B cell (primary cell): ENCODE results near the gene SERGEF. TPM values are rescaled to one million over a fixed set of nuclear protein-coding genes. Genes with fewer than 3 reads are reported as not detected.

Experiments
- ATAC-seq: fragments of 200-7000 bp; cut with Tn5 transposase; one replicate; pipeline ENCODE4 v1.10.0; 2021; ENCODE audit warnings: low read depth, mild to moderate bottlenecking, moderate number of reproducible peaks, moderate library complexity
- CTCF ChIA-PET: fragments of 350-600 bp; sonication (Branson Sonifier 250); formaldehyde crosslinking; loops from one replicate; lab custom pipeline; 2021; ENCODE audit warnings: antibody characterized with exemption, inconsistent platforms; lab: Charles Lee
- POLR2A ChIA-PET: fragments of 350-600 bp; sonication (Branson Sonifier 250); formaldehyde crosslinking; loops from one replicate; lab custom pipeline; 2021; ENCODE audit warnings: antibody characterized with exemption; lab: Charles Lee
- DNase-seq: peaks from one replicate; pipeline ENCODE4 v3.0.0; 2013
- H2AFZ ChIP-seq: 2 replicates; pipeline ENCODE4 v1.6.1; 2012; ENCODE audit warnings: mild to moderate bottlenecking, low read depth, low read length; ENCODE audit not compliant: insufficient read depth, poor library complexity, severe bottlenecking
- H3K27ac ChIP-seq, 2 donors: 1 replicate in 1 of 2; 2 replicates in 1 of 2; pipeline ENCODE4 v1.5.1; 2012 to 2013; ENCODE audit warnings: low read length in 2 of 2, mild to moderate bottlenecking in 2 of 2, moderate library complexity in 1 of 2
- H3K27me3 ChIP-seq, 4 experiments: fragments of 200-600 bp in 1 of 4; sonication (generic) in 1 of 4; replicated peaks in 1 of 4; 1 replicate in 2 of 4; 2 replicates in 2 of 4; pipeline versions ENCODE4 v1.6.1 to v1.7.0; 2013 to 2016; ENCODE audit warnings: low read length in 3 of 4, mild to moderate bottlenecking in 2 of 4, mixed read lengths in 1 of 4, moderate library complexity in 1 of 4; ENCODE audit not compliant: insufficient read depth in 4 of 4, control insufficient read depth in 3 of 4; ENCODE audit errors: control extremely low read depth in 1 of 4
- H3K36me3 ChIP-seq, 2 experiments: replicated peaks in 1 of 2; 1 replicate in 1 of 2; 2 replicates in 1 of 2; pipeline versions ENCODE4 v1.6.1 to v1.7.1; 2013; ENCODE audit warnings: low read length in 1 of 2; ENCODE audit not compliant: insufficient read depth in 2 of 2, control insufficient read depth in 1 of 2; ENCODE audit errors: control extremely low read depth in 1 of 2, extremely low read depth in 1 of 2
- H3K4me1 ChIP-seq, 2 donors: fragments of 200-600 bp in 1 of 2; sonication (generic) in 1 of 2; 1 replicate in 1 of 2; 2 replicates in 1 of 2; pipeline versions ENCODE4 v1.5.1 to v1.6.1; 2013 to 2017; ENCODE audit warnings: low read length in 2 of 2; ENCODE audit not compliant: control insufficient read depth in 2 of 2, insufficient read depth in 2 of 2
- H3K4me2 ChIP-seq: replicated peaks from 2 replicates; pipeline ENCODE3; 2012; ENCODE audit warnings: mild to moderate bottlenecking, low read depth, low read length; ENCODE audit not compliant: poor library complexity, severe bottlenecking
- H3K4me3 ChIP-seq, 5 experiments: fragments of 200-600 bp in 1 of 5; sonication (generic) in 1 of 5; 1 replicate in 3 of 5; 2 replicates in 2 of 5; pipeline versions ENCODE4 v1.5.1 to v1.7.0; 2011 to 2016; ENCODE audit warnings: low read length in 4 of 5, mild to moderate bottlenecking in 4 of 5, low read depth in 2 of 5, control low read depth in 1 of 5, moderate library complexity in 1 of 5; ENCODE audit not compliant: insufficient read depth in 1 of 5; ENCODE audit errors: control extremely low read depth in 1 of 5, extremely low read depth in 1 of 5
- H3K79me2 ChIP-seq: fragments of 200-600 bp; sonication (generic); one replicate; pipeline ENCODE4 v1.6.0; 2016; ENCODE audit warnings: low read length; ENCODE audit not compliant: control insufficient read depth, insufficient read depth
- H3K9ac ChIP-seq: fragments of 200-600 bp; sonication (generic); 2 replicates; pipeline ENCODE4 v1.6.1; 2017; ENCODE audit warnings: mild to moderate bottlenecking, low read length, moderate library complexity
- H3K9me3 ChIP-seq, 3 donors: one replicate each; pipeline versions ENCODE4 v1.6.1 to v1.7.1; 2013; ENCODE audit warnings: low read length in 2 of 3; ENCODE audit not compliant: control insufficient read depth in 2 of 3, insufficient read depth in 1 of 3; ENCODE audit errors: control extremely low read depth in 1 of 3
- H4K20me1 ChIP-seq: 2 replicates; pipeline ENCODE4 v1.6.0; 2012; ENCODE audit warnings: mild to moderate bottlenecking, low read length; ENCODE audit not compliant: insufficient read depth, control insufficient read depth, poor library complexity, severe bottlenecking
- H3K27ac Mint-ChIP-seq: one replicate; pipeline ENCODE4 v1.8.0; 2021; ENCODE audit warnings: mixed read lengths
- H3K27me3 Mint-ChIP-seq: one replicate; pipeline ENCODE4 v1.8.0; 2021; ENCODE audit warnings: mixed read lengths
- H3K4me1 Mint-ChIP-seq: one replicate; pipeline ENCODE4 v1.8.0; 2021; ENCODE audit warnings: mixed read lengths
- H3K4me3 Mint-ChIP-seq: one replicate; pipeline ENCODE4 v1.8.0; 2021; ENCODE audit warnings: mixed read lengths
- H3K9me3 Mint-ChIP-seq: one replicate; pipeline ENCODE4 v1.8.0; 2022; ENCODE audit warnings: mixed read lengths; ENCODE audit not compliant: insufficient read depth
- CTCF ChIP-seq: fragments of 200-600 bp; IDR thresholded peaks from one replicate; pipeline ENCODE4 v1.8.0; 2022; ENCODE audit warnings: antibody characterized with exemption, mild to moderate bottlenecking
- EZH2 ChIP-seq: IDR thresholded peaks from 2 replicates; pipeline ENCODE4 v1.6.1; 2012; ENCODE audit warnings: borderline replicate concordance, low read depth, mild to moderate bottlenecking, moderate library complexity, low read length; ENCODE audit not compliant: insufficient read depth, poor library complexity, severe bottlenecking
- WGBS: methylation state at CpG from one replicate; pipeline ENCODE4 v1.1.5; 2013; ENCODE audit warnings: missing lambda C conversion rate; ENCODE audit not compliant: insufficient coverage; 5-methylcytosine and 5-hydroxymethylcytosine counted together
- intact Hi-C: fragments of 100-400 bp; cut with micrococcal nuclease; formaldehyde crosslinking; loops from one replicate; pipeline ENCODE4 v1.10.0; 2022
- polyA plus RNA-seq: library from polyadenylated mRNA; depleted of rRNA; stranded (reverse); fragments of >200 nt; gene quantifications from 2 replicates; pipeline ENCODE4 v1.2.3, GENCODE V29; 2012
- total RNA-seq, 2 donors: library from RNA; stranded (reverse); fragments of 120-200 nt in 1 of 2; gene quantifications; 1 replicate in 1 of 2; 2 replicates in 1 of 2; pipeline versions ENCODE4 v1.2.3 to v1.2.4, GENCODE V29; 2013 to 2022

The SERGEF gene
- total and polyA plus RNA-seq, 2 donors (not counting 1 experiment from before 2014, with no cell fraction given): 24.2 to 54.3 TPM

GRCh38 chr11:17927681-17928343, 85.0 kb downstream of the SERGEF start:
- TF ChIP-seq EZH2 (no peak), CTCF (no peak)
- H2AFZ ChIP-seq: no peak overlapping the region
- no peak for DNase-seq
- no peak overlapping the region for H3K27ac Mint-ChIP-seq
- CTCF ChIA-PET: interaction anchor here (0.6 kb wide), 1 partner anchor 22 kb away, joined by 4 read pairs; no protein-coding TSS in a partner anchor
- intact Hi-C loops: no loop called here
- no peak overlapping the region for H3K4me3 Mint-ChIP-seq
- H3K27me3 ChIP-seq: no peaks in the 10 kb centered on the region
- no peak overlapping the region for H3K4me2 ChIP-seq
- POLR2A ChIA-PET: no interaction called here
- no peaks in the 10 kb centered on the region for H3K79me2 ChIP-seq
- no peaks in the 10 kb centered on the region for H3K4me1 ChIP-seq
- WGBS: 93% methylated on average over 3 of the region's 3 CpGs
- no peak overlapping the region for H3K9ac ChIP-seq
- H3K4me1 Mint-ChIP-seq: no peaks in the 10 kb centered on the region
- peaks cover 0 to 2% (median 0%) of the 10 kb centered on the region in 3 donors for H3K9me3 ChIP-seq
- peaks cover 0 to 43% of the 10 kb centered on the region in 2 experiments for H3K36me3 ChIP-seq
- no peak overlapping the region for H3K4me3 ChIP-seq
- no peak overlapping the region for H3K27ac ChIP-seq
- no peaks in the 10 kb centered on the region for H3K27me3 Mint-ChIP-seq
- no peaks in the 10 kb centered on the region for H4K20me1 ChIP-seq
- peaks cover 3% of the 10 kb centered on the region for H3K9me3 Mint-ChIP-seq
- no peak for ATAC-seq

- peaks cover 0 to 49% of the 10 kb centered on the region in 2 experiments for H3K36me3 ChIP-seq
- H4K20me1 ChIP-seq: no peaks in the 10 kb centered on the region
- H3K79me2 ChIP-seq: no peaks in the 10 kb centered on the region
- ATAC-seq: no peak
- H3K27ac ChIP-seq: no peak overlapping the region
- no peaks in the 10 kb centered on the region for H3K27me3 Mint-ChIP-seq
- no peaks in the 10 kb centered on the region for H3K4me1 ChIP-seq
- ChIA-PET CTCF (interaction anchor here (0.6 kb wide), 1 partner anchor 21 kb away, joined by 4 read pairs; no protein-coding TSS in a partner anchor), POLR2A (no interaction called here)
- no peaks in the 10 kb centered on the region for H3K27me3 ChIP-seq
- no peak overlapping the region for H3K4me2 ChIP-seq
- H3K9me3 ChIP-seq: no peaks in the 10 kb centered on the region
- TF ChIP-seq CTCF (no peak), EZH2 (no peak)
- no peak overlapping the region for H2AFZ ChIP-seq
- no peak overlapping the region for H3K9ac ChIP-seq
- no peak overlapping the region for H3K4me3 Mint-ChIP-seq
- intact Hi-C loops: no loop called here
- 100% methylated on average over 1 of the region's 3 CpGs for WGBS
- DNase-seq: no peak
- no peak overlapping the region for H3K27ac Mint-ChIP-seq
- no peak overlapping the region for H3K4me3 ChIP-seq
- no peaks in the 10 kb centered on the region for H3K9me3 Mint-ChIP-seq
- no peaks in the 10 kb centered on the region for H3K4me1 Mint-ChIP-seq
Measured at GRCh38 chr11:17927041-17927440, 85.8 kb downstream of the SERGEF start.
